HG03439 (cell line): ENCODE measurements around the gene DFFA.

Source experiments
- ATAC-seq: cut with Tn5 transposase; IDR thresholded peaks from one replicate; pipeline ENCODE4 v1.9.1; 2021; ENCODE audit warnings: mild to moderate bottlenecking, moderate library complexity; ENCODE audit not compliant: unreplicated experiment

The DFFA gene

GRCh38 chr1:10472220-10473144 lies at the start of gene DFFA:
DFFA (minus strand) TSS chr1:10472529; CDS start chr1:10472458, 71 bp downstream.
- peak; percentile 73 for ATAC-seq

DNA sequence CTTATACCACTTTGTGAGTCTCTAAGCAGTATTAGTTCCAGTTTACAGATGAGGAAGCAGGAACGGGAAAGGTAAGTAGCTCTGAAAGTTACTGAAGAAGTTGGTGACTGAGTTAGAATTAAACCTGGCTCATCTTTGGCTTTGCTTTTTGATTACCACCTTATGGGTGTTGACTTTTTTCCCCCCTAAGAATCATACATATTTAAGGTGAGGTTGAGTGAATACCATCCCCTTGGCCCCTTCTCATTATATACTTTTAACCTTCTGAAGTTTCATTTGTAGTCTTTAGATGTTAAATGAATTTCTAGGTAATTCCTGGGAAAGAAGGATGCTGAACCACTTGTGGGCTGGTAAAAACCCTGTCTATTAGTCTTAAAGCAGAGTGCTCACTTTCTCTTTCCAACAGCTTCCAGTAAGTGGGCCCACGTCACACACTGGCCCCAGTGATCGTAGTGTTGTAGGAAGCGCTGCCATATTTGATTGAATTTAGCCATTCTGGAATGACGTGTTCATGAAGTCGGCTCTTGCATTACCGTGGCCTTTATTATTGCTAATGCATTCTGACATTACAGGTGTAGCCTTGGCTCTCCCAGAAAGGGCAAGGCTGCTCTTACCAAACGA lies 49.3 kb upstream of the DFFA start:
- no peak for ATAC-seq

DNA sequence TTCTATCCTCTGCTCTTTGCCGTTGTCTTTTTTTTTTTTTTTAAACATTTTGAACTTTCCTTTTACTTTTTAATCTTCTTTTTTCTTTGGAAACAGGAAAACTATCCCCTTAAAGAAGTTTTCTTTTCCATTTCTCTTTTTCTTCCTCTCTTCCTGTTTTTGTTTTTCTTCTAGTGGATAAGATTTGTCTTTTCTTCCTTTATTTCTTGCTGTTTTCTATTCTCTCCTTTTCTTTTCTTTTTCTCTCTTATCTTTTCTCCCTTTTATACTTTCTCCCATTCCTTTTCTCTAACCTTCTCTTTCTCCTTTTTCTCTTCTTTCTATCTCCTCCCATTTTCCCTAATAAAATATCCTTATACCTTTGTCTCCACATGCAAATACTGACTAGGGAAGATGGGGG lies 48.6 kb upstream of the DFFA start:
- ATAC-seq = no peak

DNA sequence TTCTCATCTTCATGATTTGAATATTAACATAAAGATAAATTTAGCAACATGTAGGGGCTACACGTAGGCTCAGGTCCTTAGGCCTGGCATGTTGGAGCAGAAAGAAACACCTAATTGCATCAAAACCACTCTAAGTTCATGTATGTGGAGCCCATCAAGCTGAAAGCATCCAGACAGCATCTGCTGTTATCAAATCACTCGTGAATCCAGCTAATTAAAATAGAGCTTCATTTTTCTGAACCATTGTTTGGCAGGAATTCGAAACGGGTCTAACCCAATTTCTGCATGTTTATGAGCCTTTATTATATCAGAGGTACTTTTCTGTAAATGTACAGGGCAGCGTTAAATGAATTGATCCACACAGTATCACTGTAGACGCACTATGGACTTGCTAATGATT lies 48.2 kb upstream of the DFFA start:
- ATAC-seq = no peak

DNA sequence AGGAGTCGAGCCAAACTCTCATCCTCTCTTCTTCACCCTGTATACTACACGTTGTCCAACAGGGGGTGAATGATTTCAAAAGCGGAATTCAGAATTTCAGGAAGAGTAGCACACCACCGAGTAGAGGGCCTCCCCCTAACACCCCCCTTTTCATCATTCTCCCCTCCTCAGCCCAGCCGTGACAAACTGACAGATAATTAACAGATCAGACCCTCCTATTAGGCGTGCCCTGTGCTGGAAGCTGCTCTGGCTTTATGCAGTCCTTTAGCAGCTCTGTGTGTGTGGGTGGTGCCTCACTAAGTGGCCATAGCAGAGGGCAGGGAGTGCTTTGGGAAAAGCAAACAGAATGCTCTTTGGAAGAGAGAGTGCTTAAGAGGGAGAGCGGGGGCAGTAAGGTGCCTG lies 46.7 kb upstream of the DFFA start:
- no peak for ATAC-seq

DNA sequence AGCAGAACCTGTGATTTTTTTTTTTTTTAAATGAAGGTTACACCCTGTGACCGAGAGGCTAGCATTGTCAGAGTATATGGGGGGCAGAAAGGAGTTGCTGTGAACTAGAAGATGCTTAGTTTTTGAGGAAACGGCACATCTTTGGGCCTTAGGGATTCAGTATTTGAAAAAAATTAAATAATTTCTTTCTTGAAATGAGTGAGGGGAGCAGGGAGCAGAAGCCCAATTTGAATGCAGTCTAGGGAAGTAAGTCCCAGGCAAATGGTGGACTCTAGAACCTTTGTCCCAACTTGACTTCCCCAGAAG lies 45.3 kb upstream of the DFFA start:
- ATAC-seq = no peak

DNA sequence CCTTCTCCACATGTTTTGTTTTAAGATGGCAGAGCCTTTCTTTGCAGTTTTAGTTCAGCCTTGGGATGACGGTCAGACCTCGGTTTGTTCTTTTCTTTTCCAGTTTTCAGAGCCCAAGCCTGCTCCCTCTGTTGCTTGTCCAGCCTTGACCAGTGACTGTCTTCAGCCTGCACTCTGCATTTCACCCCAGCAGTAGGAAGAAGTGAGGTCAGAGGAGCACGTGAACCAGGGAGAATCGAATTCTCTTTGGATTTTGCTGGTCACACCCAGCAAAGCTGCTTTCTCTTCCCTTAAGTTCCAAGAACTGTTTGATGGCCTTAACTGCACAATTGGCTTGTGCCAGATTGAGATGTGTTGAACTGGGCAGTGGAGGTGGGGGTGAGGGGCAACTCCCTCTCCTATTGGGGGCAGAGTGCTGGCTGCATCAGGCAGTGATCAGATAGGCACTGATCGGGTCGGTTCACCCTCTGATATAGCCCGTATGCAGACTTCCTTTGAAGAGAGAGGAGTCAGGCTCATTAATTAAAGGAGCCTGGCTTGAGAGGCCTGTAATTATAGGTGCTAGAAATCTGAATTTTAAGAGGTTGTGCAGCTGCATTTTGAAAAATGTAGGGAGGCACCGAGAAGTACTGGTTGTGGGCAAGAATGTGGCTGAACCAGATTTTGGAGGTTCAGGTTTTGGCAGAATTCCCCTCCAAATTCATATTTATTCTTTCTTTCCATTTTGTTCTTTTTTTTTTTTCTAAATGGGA lies 44.8 kb upstream of the DFFA start:
- ATAC-seq = no peak

GRCh38 chr1:10515976-10516750 lies 43.8 kb upstream of the DFFA start:
- no peak for ATAC-seq

DNA sequence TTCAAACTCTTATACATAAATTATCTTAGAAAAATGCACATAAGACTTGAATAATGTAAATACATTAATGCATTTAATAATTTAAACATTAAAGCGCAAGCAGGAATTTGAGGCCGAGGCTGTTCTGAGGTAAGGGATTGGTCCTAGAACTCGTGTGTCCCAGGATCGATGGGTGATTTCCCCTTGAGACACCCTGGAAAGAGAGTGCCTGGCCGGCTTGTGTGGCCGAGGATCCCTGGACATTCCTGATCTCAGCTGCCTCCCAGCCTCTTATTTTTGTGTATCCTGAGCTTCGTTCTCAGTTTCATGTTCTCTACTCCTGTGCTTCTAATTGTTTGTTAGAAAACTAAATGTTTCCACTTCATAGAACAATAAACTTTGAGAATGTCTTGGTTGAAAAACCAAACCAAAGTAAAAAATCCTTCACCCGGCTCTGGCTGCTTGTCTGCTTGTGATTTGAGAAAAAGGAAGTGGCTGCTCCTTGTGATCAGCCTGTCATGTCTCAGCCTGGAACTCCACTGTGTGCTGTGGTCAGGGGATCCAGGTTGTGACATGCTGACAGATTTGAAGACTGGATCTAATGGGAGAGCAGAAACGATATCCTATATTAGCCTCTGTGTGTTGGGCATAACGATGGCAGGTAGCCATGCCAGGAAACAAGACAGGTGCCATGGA lies 43.1 kb upstream of the DFFA start:
- no peak for ATAC-seq

DNA sequence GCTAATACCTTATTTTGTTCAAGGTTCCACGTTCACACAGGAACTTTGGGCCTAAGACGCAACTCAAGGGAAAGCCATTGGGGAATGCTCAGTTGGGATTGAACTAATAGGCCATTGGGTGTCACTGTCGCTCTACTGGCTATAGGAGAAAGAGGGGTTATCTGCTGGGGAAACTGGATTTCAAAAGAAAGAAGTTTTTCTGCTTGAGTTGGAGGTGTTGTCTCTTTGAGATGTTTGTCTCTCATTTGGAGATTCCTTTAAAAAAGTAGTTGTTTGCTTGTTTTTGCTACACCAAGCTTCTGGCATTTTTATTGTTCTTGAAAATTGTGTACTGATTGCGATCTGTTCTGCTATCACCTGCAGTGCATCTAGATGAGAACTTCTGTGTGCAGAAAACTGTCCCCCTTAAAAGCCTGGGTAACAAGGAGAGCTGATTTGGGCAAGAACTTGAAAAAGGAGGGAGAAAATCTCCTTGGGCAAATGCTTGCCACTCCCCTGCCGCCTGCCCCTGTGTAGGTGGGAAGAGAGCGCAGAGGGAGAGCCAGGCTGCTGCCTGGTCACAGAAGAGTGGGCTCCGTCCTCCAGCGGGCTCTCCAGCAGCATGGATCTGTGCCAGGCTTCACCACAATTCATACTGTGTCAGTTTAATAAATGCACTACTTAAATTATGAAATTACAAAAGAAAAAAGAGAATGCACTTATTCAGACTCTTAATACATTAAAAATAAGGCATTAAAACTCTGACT lies 42.3 kb upstream of the DFFA start:
- ATAC-seq = no peak

DNA sequence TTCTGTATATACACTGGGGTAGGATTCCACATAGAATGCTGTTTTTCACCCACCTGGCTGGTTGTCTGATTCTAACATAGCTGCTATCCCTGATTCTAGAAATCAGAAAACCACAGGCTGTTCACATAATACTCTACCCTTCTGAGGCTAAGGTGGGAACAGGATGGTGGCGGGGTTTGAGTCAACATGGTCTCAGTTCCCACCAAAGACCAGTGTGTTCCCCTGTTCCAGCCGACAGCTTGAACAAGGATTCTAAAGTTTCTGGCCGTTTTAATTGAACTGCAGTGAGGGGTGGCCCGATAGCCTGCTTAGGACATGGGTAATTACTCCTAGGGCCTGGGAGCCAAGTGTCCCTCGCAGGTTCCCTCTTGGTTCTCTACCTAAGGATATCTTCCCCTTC lies 40.9 kb upstream of the DFFA start:
- no peak for ATAC-seq

DNA sequence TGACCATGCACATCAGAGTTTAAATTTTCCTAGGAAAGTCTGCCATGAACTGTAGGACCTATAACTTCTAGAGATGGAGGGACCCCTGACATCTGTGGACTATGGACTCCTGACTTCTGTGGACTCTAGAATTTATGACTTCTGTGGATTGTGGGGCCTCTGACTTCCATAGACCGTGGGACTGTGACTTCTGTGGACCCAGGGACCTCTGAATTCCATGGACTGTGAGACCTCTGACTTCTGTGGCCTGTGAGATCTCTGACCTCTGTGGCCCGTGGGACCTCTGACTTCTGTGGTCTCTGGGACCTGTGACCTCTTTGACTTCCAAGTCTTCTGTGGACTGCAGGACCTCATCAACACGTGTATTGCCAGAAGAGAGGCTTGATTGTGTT lies 39.2 kb upstream of the DFFA start:
- no peak for ATAC-seq

DNA sequence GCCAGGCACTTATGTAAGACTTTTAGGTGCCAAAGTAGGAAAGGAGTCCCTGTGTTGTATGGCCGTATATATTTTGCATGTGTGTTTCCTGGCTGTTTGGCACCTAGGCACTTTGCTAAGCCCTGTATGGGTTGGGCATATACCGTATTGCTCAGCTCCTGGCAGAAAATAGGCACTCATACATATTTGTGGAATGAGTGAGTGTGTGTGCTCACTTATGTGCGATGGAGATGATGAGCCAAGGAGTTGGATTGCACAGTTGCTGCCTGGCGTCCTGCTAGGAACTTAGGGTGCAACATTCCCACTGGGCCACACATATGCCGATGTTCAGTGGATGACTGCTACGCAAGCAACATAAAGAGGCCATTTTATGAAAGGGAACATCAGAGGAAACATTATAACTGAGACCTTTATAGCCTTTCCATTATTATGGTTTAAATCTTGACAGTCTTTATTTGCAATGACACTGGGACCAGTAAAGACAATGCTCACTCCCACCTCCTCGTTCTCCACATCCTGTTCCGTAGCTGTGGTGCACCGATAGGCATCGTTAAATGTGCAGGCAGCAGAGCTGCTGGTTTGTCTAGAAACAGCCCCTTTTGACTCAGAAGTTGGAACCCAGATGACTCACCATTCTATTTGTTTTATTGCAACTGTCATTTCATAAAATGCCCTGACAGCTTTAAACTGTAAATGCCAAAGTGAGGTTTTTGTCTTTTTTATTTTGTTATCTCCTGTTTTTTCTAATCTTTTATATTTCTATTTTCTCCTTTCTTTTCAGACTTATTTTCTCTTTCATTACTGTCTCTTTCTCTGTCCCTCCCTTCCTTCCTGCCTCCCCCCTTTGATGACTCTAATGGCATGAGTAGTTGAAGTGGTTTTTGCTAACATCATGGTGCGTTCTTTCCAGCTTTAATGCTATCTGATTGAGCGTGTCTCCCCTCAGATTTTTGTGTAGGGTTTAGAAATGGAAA lies 38.5 kb upstream of the DFFA start:
- ATAC-seq = peak; percentile 80

GRCh38 chr1:10509809-10510509 lies 37.6 kb upstream of the DFFA start:
- no peak for ATAC-seq

DNA sequence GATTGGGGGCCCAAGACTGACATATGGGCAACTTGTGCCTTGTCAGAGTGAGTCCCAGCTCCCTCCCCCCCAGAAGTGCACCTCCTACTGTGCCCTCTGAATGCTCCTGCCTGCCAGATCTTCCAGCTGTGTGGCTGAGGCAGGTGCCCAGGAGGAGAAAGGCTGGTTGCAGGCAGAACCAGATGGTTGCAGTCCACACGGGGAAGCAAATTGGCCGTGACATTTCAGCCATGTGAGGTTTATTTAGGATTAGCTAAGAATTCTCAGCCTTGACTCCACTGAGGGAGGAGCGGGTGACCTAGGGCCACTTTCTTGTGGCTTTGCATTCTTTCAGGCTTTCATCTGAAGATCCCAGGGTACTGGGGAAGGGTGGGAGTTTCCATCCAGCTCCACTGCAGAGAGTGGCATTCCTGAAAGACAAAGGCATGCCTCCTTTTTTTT lies 36.2 kb upstream of the DFFA start:
- ATAC-seq = no peak

DNA sequence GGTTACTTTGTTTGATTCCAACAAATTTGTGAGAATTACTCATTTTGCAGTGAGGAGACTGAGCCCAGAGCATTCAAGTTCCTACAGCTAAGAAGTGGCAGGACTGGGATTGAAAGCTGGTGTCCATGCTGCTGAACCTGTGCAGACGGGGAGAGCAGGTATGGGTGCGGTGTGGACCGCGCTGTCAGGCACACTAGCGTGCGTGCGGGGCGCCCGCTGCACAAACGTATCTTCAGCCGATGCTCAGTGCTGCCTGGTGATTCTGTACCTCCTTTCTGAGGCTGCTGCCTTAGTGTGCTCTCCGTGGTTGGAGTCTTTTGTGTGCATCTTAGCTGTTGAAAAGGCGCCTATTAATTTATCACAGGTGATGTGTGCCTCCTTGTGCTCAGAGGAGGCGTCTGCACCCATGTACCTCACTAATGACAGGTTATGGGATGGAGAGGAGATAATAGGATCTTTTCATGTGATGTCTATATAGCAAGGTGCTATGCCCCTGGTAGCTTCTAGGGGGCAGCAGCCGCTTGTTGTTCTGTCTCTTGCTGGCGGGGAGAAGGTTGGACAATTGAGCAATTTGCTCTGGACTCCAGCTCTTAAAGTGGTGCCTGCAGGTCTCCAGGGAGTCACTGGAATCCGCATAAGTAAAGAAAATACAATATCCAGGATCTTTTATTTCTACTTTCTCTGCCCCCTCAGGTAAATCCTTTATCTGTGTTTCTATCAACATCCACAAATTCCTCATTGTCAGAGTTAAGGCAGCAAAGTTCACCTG lies 35.0 kb upstream of the DFFA start:
- no peak for ATAC-seq

DNA sequence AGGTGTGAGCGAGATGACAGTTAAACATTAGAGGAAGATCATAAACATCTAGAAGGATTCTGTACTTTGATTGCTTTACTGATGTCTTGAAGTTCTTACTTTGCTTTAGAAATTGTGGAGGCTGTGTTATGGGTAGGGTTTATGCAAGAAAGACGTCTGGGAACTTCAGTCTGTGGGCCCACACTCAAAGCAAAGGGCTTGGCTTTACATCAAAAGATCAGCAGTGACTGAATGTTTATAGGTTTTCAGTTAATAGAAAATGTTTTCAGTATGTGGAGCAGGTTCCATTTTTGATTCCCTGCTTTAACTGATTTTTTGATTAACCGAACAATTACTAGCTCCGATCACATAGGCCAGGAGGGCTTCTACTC lies 34.3 kb upstream of the DFFA start:
- no peak for ATAC-seq
